Stimulated activated memory B cell treated with anti-CD40 and anti-IgM and Interleukin-4, amounts not matched to agents 10 μg/mL and 1 μg/mL and 100 μg/mL, for 72 hours (primary cell): ENCODE data around the gene ADGRB3.

ENCODE experiments used
- ATAC-seq: fragments of 150-1000 bp; cut with Tn5 transposase; 2 replicates; pipeline ENCODE4 v1.10.0; 2021
- H3K27ac Mint-ChIP-seq: one replicate; pipeline ENCODE4 v1.8.0; 2022; ENCODE audit warnings: mild to moderate bottlenecking, mixed read lengths
- H3K27me3 Mint-ChIP-seq: one replicate; pipeline ENCODE4 v1.8.0; 2022; ENCODE audit warnings: mixed read lengths
- H3K36me3 Mint-ChIP-seq: one replicate; pipeline ENCODE4 v1.8.0; 2022; ENCODE audit warnings: mixed read lengths
- H3K4me1 Mint-ChIP-seq: one replicate; pipeline ENCODE4 v1.8.0; 2022; ENCODE audit warnings: mixed read lengths
- H3K4me3 Mint-ChIP-seq: one replicate; pipeline ENCODE4 v1.8.0; 2022; ENCODE audit warnings: mild to moderate bottlenecking, moderate library complexity, mixed read lengths
- H3K9me3 Mint-ChIP-seq: one replicate; pipeline ENCODE4 v1.8.0; 2022; ENCODE audit warnings: mixed read lengths

The ADGRB3 gene

DNA sequence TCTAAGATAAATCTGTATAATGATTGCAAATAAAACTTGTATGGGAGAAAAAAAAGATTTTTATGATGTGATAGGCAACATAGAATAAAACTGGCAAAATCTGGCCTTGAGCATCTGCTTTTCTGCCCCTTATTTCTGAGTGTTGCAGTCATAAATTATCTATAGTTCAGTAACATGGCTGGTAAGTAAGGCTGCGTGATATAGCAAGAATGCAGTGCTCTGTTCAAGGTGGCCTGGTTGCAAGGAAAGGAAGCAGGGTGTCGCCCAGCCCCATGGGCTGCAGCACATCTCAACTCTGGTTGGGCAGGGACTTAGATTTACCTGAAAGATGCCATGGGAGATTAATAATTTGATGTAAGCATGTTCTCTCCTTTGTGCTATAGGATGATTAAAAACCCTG, 582.3 kb downstream of the ADGRB3 start:
- no peak overlapping the region for H3K27ac Mint-ChIP-seq
- no peaks in the 10 kb centered on the region for H3K9me3 Mint-ChIP-seq
- no peak overlapping the region for H3K4me3 Mint-ChIP-seq
- no peaks in the 10 kb centered on the region for H3K4me1 Mint-ChIP-seq
- ATAC-seq = no peak
- no peaks in the 10 kb centered on the region for H3K27me3 Mint-ChIP-seq
- no peaks in the 10 kb centered on the region for H3K36me3 Mint-ChIP-seq

DNA sequence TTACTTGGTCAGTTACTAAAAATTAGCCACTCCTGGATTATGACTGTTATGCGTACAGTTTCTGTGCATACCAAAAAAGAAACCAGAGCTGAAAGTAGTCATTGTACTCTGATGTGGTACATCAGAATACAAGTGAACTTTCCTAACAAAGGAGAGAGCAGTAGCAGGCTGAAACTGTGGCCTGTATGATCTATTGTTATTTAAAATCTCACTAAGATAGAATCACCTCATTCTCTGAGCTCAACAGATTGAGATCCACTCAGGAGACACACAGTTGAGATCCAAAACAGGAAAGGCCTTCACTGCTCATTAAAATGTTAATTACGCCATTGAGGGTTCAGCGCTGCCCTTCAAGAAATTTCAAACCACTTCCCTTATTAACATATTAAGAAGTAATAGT, 585.3 kb downstream of the ADGRB3 start:
- H3K36me3 Mint-ChIP-seq = no peaks in the 10 kb centered on the region
- no peaks in the 10 kb centered on the region for H3K4me1 Mint-ChIP-seq
- ATAC-seq = no peak
- no peaks in the 10 kb centered on the region for H3K9me3 Mint-ChIP-seq
- no peak overlapping the region for H3K27ac Mint-ChIP-seq
- H3K4me3 Mint-ChIP-seq = no peak overlapping the region
- H3K27me3 Mint-ChIP-seq = no peaks in the 10 kb centered on the region

DNA sequence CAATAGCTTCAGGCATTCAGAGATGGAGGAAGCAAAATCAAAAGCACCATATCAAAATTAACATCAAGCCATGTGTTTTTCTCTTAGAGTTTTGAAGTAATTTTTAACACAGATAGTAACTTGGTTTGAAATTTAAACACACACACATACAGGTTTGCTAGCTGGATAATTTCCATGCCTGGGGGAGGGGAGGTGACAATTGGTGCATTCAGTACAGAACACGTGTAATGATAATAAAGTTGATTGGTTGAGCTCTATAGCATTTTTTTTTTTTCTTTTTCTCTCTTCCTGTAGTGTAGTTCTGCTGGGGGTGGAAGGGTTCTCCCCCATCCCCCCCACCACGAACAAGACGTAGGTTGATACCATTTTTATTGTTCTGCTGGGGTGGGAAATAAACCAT, 596.9 kb downstream of the ADGRB3 start:
- Mint-ChIP-seq H3K27ac (no peak overlapping the region), H3K4me1 (no peaks in the 10 kb centered on the region), H3K9me3 (peaks cover 2% of the 10 kb centered on the region), H3K27me3 (peaks cover 15% of the 10 kb centered on the region), H3K36me3 (no peaks in the 10 kb centered on the region), H3K4me3 (no peak overlapping the region)
- no peak for ATAC-seq

DNA sequence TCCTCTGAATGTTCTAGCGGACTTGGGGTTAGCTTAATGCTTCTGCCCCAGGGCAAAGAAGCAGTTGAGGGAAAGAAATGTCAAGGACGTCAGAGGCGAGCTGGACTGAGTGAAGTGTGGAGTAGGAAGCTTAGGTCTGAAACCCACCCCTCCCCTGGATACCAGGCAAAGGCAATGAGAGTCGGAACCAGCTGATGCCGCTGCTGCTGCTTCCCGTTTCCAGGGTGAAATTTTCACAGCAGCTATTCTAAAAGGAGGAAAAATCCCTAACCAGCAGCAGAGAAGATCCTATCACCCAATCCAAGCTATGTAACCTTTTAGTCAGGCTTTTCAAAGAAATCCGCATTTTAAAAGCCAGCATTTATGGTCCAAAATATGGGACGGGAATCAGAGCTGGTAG, 597.4 kb downstream of the ADGRB3 start:
- H3K27me3 Mint-ChIP-seq = peaks cover 15% of the 10 kb centered on the region
- H3K9me3 Mint-ChIP-seq = peaks cover 2% of the 10 kb centered on the region
- H3K4me1 Mint-ChIP-seq = no peaks in the 10 kb centered on the region
- no peak overlapping the region for H3K27ac Mint-ChIP-seq
- no peak for ATAC-seq
- H3K36me3 Mint-ChIP-seq = no peaks in the 10 kb centered on the region
- no peak overlapping the region for H3K4me3 Mint-ChIP-seq

DNA sequence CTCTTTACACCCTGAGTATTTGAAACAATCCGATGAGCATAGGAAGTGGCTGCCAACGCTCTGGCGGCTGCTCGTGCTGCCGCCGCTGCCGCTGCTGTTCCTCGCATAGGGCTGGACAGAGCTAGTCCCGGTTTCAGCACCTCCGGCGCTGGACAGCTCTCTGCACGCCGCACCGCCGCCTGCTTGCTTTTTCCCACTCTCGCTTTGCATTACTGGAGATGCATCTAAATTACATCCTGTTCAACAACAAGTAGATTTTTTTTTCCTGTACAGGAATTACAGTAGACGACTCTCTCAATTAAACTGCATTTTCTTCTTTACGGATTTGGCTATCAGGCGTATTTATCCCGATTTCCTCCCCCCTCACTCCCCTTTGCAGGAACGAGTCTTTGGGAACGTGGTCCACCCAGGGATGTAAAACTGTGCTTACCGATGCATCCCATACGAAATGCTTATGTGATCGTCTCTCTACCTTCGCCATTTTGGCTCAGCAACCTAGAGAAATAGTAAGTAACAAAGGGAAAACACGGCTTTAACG, 597.9 kb downstream of the ADGRB3 start:
- H3K9me3 Mint-ChIP-seq = peaks cover 2% of the 10 kb centered on the region
- H3K4me3 Mint-ChIP-seq = no peak overlapping the region
- no peaks in the 10 kb centered on the region for H3K36me3 Mint-ChIP-seq
- H3K27ac Mint-ChIP-seq = no peak overlapping the region
- H3K4me1 Mint-ChIP-seq = no peaks in the 10 kb centered on the region
- peaks cover 15% of the 10 kb centered on the region for H3K27me3 Mint-ChIP-seq
- ATAC-seq = no peak

DNA sequence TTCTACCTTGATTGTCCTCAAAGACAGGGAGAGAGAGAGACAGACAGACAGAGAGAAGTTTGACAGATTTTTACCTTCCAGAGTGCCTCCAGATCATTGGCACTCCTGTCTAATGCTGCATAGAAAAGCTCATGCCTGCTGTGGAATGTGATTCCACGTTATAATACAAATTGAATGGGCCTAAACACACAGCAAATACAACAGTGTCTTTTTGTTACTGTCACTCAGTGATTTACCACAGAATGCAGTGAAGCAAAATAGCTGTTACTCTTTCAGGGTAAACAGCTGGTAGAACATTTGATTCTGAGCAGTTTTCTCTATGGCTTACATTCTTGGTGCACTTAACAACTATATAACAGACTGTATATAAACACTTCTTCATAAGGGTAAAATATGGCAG, 603.0 kb downstream of the ADGRB3 start:
- Mint-ChIP-seq H3K27ac (no peak overlapping the region), H3K4me1 (no peaks in the 10 kb centered on the region), H3K4me3 (no peak overlapping the region), H3K36me3 (no peaks in the 10 kb centered on the region), H3K9me3 (no peaks in the 10 kb centered on the region), H3K27me3 (peaks cover 3% of the 10 kb centered on the region)
- no peak for ATAC-seq

DNA sequence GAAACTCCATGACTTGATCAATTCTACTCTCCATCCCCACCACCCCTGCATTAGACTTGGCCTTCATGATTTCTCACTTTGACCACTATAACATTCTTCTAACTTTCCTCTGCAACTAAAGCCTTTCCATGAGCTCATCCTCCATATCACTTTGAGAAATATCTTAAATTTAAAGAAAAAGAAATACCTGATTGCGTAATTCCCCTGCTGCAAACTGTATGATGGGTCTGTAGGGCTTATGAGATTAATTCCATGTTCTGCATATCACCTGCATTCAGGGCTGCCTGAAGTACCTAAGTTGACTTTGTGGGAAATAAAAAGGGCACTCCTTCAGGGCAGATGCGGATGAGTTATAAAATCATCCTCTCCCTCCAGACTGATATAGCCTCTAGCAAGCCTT, 611.9 kb downstream of the ADGRB3 start:
- H3K9me3 Mint-ChIP-seq = peaks cover 2% of the 10 kb centered on the region
- no peak overlapping the region for H3K27ac Mint-ChIP-seq
- no peaks in the 10 kb centered on the region for H3K36me3 Mint-ChIP-seq
- ATAC-seq = no peak
- H3K27me3 Mint-ChIP-seq = no peaks in the 10 kb centered on the region
- no peak overlapping the region for H3K4me3 Mint-ChIP-seq
- H3K4me1 Mint-ChIP-seq = no peaks in the 10 kb centered on the region

DNA sequence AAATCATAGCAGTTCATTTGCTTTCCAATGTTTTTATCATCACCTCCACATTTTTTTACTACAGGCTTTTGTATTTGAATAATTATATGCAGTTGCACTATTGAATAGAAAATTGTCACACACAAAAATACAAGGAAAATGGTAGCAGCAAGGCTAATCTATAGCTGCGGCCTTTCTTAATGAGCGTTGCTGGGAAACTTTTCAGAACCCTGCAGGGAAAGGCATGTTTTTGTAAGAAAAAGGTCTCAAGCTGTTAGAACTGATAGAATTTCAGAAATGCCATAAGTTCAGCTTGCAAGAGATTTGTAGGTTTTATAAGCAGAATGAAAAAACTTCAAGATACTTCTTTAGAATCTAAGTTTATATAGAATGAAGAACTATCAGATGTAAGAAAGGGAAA, 625.9 kb downstream of the ADGRB3 start:
- Mint-ChIP-seq H3K4me1 (no peaks in the 10 kb centered on the region), H3K4me3 (no peak overlapping the region), H3K36me3 (no peaks in the 10 kb centered on the region), H3K27ac (no peak overlapping the region), H3K9me3 (no peaks in the 10 kb centered on the region), H3K27me3 (no peaks in the 10 kb centered on the region)
- ATAC-seq = no peak

DNA sequence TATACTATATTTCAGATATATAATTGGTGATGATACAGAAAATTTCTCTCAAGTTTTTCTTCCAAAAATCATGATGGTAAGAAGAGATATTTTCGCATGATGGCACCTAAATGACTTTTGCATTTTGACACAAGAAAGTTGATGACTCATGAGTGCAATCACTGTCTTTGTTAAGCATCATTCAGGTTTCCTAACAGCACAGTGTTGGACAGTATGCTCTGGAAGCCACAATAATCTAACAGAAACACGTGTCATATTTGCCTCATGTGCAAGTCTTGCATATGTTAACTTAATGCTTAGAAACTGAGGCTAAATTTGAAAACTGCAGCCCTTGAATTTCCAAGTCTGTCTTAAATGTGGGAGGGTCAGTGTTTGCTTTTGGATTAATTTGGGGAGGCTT, 628.2 kb downstream of the ADGRB3 start:
- Mint-ChIP-seq H3K27me3 (no peaks in the 10 kb centered on the region), H3K9me3 (no peaks in the 10 kb centered on the region), H3K36me3 (no peaks in the 10 kb centered on the region), H3K4me1 (no peaks in the 10 kb centered on the region), H3K27ac (no peak overlapping the region), H3K4me3 (no peak overlapping the region)
- no peak for ATAC-seq

DNA sequence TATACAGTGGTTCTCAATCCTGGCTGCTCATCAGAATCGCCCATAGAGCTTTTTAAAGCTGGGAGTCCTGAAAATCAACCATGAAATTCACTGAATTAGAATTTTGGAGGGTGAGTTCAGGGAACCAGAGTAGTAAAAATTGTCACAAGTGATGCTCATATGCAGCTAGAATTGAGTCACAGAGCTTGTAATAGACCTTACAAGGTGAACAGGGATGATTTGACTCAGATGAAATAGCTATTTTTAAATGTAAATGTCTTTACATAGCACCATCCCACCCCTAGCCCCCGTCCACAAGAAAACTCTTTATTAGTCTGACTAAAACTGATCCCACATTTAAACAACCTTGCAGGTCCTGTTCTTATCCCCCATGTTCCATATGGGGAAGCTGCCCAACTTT, 630.0 kb downstream of the ADGRB3 start:
- no peak for ATAC-seq
- no peaks in the 10 kb centered on the region for H3K9me3 Mint-ChIP-seq
- no peaks in the 10 kb centered on the region for H3K4me1 Mint-ChIP-seq
- no peak overlapping the region for H3K27ac Mint-ChIP-seq
- no peaks in the 10 kb centered on the region for H3K27me3 Mint-ChIP-seq
- H3K4me3 Mint-ChIP-seq = no peak overlapping the region
- no peaks in the 10 kb centered on the region for H3K36me3 Mint-ChIP-seq

DNA sequence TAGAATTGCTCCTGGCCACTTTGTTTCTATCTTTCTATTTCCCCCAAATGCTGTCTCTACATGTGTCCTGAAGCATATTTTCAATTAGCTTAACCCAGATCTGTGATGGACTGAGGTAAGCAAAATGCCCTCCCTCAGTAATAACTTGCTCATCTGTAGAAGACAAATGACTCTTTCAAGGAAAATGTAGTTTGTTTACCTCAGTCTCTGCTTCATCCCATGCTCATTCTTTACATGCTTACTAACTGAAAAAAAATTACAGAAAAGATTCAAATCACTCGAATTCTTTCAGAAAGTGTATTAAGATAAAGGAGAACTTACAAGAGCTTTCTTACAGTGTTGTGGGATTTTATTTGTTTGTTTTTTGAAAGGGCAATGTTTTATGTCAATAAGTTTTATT, 630.6 kb downstream of the ADGRB3 start:
- Mint-ChIP-seq H3K27ac (no peak overlapping the region), H3K4me3 (no peak overlapping the region), H3K27me3 (no peaks in the 10 kb centered on the region), H3K36me3 (no peaks in the 10 kb centered on the region), H3K9me3 (no peaks in the 10 kb centered on the region), H3K4me1 (no peaks in the 10 kb centered on the region)
- ATAC-seq = no peak

DNA sequence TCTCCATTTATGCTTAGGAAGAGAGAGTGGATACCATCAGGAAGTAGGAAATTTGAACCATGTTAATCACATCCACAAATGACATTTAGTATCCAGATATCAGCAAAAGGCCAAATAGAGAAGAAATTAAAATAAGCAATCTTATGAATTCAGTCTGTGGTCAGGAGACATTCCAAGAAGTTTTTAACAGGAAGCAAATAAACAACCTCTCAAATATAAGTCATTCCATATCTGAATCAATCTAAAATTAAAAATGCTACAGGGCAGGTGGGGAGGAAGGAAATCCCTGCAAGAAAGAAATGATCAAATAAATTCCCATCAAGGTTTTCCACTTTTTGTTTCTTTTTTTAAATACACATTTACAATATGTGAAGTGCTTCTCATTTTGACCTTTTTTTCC, 641.1 kb downstream of the ADGRB3 start:
- no peaks in the 10 kb centered on the region for H3K4me1 Mint-ChIP-seq
- H3K4me3 Mint-ChIP-seq = no peak overlapping the region
- no peak for ATAC-seq
- H3K27ac Mint-ChIP-seq = no peak overlapping the region
- H3K36me3 Mint-ChIP-seq = no peaks in the 10 kb centered on the region
- peaks cover 8% of the 10 kb centered on the region for H3K9me3 Mint-ChIP-seq
- no peaks in the 10 kb centered on the region for H3K27me3 Mint-ChIP-seq

DNA sequence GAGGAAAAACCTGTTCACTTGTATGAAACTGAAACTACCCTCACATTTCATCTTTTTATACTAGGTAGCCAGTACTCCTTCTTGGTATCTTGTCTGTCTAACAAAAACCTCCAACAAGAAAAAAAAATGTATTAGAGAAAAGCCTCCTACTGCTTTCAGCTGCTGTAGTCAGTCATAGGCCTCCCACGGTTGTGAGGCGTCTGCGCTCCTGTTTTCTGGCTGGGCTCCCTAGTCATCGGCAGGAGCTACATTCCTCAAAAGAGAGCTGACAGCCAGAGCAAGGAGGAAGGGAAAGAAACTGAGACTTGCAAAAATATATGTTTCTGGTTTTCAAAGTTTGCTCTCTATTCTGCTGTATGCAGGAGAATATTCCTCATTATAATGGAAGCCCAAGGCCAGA, 644.7 kb downstream of the ADGRB3 start:
- Mint-ChIP-seq H3K4me1 (no peaks in the 10 kb centered on the region), H3K27ac (no peak overlapping the region), H3K4me3 (no peak overlapping the region), H3K9me3 (no peaks in the 10 kb centered on the region), H3K36me3 (no peaks in the 10 kb centered on the region), H3K27me3 (no peaks in the 10 kb centered on the region)
- ATAC-seq = no peak

DNA sequence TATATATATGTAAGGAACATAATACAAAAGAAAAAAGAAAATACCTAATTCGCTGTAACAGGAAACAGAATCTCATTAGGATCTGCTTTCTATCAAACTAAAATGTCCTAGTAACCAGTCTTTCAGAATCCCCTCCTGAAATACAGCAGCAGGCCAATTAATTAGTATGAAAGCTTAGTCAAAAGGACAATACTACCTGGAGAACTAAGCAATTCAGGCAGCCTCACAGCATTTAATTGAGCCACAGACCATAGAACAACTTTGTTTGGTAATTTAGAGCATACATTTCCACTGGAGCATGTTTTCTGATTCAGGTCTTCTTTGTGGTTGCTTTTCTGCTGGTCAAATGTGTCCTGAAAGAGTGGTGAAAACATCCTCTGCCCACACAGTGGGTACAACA, 645.8 kb downstream of the ADGRB3 start:
- H3K9me3 Mint-ChIP-seq = no peaks in the 10 kb centered on the region
- no peak overlapping the region for H3K27ac Mint-ChIP-seq
- H3K36me3 Mint-ChIP-seq = no peaks in the 10 kb centered on the region
- H3K4me1 Mint-ChIP-seq = no peaks in the 10 kb centered on the region
- ATAC-seq = no peak
- H3K27me3 Mint-ChIP-seq = no peaks in the 10 kb centered on the region
- H3K4me3 Mint-ChIP-seq = no peak overlapping the region

DNA sequence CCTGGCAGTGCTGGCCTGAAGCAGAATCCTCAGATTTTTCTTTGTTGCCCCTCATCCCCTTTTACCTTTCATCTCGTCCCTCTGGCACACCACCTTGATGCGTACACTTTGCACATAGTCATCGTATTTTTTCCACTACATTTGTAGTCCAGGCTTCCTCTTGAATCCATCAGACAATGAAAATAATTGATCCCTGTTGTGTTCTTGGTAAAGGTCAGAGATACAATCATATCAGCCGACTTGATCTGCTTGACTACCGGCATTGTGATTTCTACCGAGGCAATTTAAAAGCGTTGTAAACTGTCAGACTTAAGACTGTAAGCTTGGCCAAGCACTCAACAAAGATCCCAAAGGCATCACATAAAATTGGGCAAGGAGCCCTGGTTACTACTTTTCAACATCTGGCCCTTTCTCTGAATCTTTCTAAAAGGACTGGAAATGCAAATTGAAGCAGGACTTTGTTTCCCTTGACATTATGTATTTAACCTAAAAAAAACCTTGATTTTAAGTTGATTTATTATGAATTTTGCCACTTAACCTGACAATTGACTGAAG, 649.2 kb downstream of the ADGRB3 start:
- Mint-ChIP-seq H3K9me3 (no peaks in the 10 kb centered on the region), H3K27ac (no peak overlapping the region), H3K4me1 (no peaks in the 10 kb centered on the region), H3K4me3 (no peak overlapping the region), H3K27me3 (no peaks in the 10 kb centered on the region), H3K36me3 (no peaks in the 10 kb centered on the region)
- ATAC-seq = no peak

DNA sequence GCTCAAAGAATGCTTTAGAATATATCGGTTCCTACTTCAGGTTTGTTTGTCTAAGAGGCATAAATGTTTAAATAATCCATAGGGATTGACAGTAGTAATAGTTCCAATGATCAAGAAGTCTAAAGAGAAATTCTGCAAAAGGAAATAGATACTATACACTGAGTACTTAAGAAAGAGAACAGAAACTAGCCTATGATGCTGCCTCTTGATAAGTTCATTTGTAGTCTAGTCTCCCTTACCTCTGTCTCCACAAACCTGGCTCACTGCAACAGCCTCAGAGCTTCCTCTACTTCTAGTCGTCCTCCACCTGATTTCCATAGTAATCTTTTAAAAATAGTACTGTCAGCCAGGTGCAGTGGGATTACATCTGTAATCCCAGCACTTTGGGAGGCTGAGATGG, 650.0 kb downstream of the ADGRB3 start:
- Mint-ChIP-seq H3K4me3 (no peak overlapping the region), H3K36me3 (no peaks in the 10 kb centered on the region), H3K4me1 (no peaks in the 10 kb centered on the region), H3K27me3 (no peaks in the 10 kb centered on the region), H3K9me3 (no peaks in the 10 kb centered on the region), H3K27ac (no peak overlapping the region)
- no peak for ATAC-seq

DNA sequence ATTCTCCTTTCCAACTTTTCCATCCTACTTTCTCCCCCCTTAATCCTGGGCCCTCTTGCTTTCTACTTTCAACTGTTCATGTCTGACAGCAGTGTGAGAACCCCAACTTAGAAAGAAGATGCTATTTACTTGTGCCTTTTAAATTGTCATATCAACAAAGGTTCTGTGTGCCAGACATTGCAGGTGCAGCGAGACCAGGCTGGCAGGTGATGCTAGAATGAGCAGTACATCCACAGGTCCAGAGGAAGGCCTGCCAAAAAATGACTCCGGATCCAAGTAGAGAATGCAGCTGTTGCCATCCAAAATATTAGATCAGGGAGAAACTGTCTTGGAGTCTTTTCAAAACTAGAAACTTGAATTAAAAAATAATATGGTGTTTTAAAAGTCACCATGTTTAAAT, 651.2 kb downstream of the ADGRB3 start:
- Mint-ChIP-seq H3K9me3 (no peaks in the 10 kb centered on the region), H3K4me1 (no peaks in the 10 kb centered on the region), H3K36me3 (no peaks in the 10 kb centered on the region), H3K27ac (no peak overlapping the region), H3K4me3 (no peak overlapping the region), H3K27me3 (no peaks in the 10 kb centered on the region)
- ATAC-seq = no peak
